Skeletal muscle tissue (tissue), 4 donors: Measurements from ENCODE around the gene EFCAB6. TPM values are rescaled to one million over a fixed set of nuclear protein-coding genes. Genes with fewer than 3 reads are reported as not detected.

Experiments used
- H3K27ac ChIP-seq: one replicate; pipeline ENCODE4 v1.7.0; 2013; ENCODE audit warnings: mild to moderate bottlenecking, low read depth, low read length, inconsistent platforms
- H3K27me3 ChIP-seq, 3 donors: one replicate each; pipeline ENCODE4 v1.7.0; 2013; ENCODE audit warnings: low read length in 3 of 3; ENCODE audit not compliant: control insufficient read depth in 3 of 3, insufficient read depth in 3 of 3
- H3K36me3 ChIP-seq, 3 donors: one replicate each; pipeline ENCODE4 v1.7.0; 2013; ENCODE audit warnings: low read length in 3 of 3; ENCODE audit not compliant: control insufficient read depth in 3 of 3, insufficient read depth in 3 of 3
- H3K4me1 ChIP-seq, 3 donors: one replicate each; pipeline ENCODE4 v1.7.0; 2013; ENCODE audit warnings: low read length in 3 of 3, mild to moderate bottlenecking in 3 of 3; ENCODE audit not compliant: control insufficient read depth in 3 of 3, insufficient read depth in 3 of 3
- H3K4me3 ChIP-seq, 3 donors: one replicate each; pipeline ENCODE4 v1.7.0; 2013; ENCODE audit warnings: low read length in 3 of 3
- H3K9ac ChIP-seq, 3 donors: one replicate each; pipeline ENCODE4 v1.7.0; 2013; ENCODE audit warnings: low read length in 3 of 3, mild to moderate bottlenecking in 3 of 3, moderate library complexity in 2 of 3, low read depth in 1 of 3
- H3K9me3 ChIP-seq, 3 donors: one replicate each; pipeline ENCODE4 v1.7.0; 2013; ENCODE audit warnings: low read length in 3 of 3; ENCODE audit not compliant: control insufficient read depth in 3 of 3
- total RNA-seq: library from RNA; depleted of rRNA; stranded (reverse); fragments of >200 nt; gene quantifications from one replicate; pipeline ENCODE4 v1.2.3, GENCODE V29; 2014
- donor health status: Osteomylitis.

EFCAB6 gene
- total RNA-seq, 1 donor from 2014 or later = 1.6 TPM

DNA sequence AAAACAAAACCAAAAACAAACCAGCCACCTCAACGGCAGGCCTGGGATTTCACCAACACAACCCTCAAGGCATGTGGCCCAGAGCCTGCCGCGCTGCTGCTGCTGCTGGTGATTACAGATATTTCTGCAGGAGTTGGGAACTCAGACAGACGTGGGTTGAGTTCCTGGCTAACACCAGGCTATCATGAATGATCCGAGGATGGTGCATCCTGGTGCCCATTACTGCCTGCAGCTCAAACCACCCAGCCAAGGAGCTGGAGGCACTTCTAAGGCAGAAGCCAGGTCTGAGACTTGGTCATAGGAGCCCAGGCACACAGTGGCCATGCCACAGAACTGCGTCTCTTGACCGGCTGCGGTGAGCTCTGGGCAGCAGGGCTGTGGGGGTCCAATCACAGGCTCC is 248.5 kb downstream of the EFCAB6 start:
- Histone ChIP-seq H3K4me1 (no peaks in the 10 kb centered on the region), H3K27ac (no peak overlapping the region), H3K27me3 (peaks cover 0 to 23% (median 18%) of the 10 kb centered on the region in 3 donors), H3K36me3 (no peaks in the 10 kb centered on the region), H3K9me3 (no peaks in the 10 kb centered on the region), H3K4me3 (no peak overlapping the region), H3K9ac (no peak overlapping the region)

DNA sequence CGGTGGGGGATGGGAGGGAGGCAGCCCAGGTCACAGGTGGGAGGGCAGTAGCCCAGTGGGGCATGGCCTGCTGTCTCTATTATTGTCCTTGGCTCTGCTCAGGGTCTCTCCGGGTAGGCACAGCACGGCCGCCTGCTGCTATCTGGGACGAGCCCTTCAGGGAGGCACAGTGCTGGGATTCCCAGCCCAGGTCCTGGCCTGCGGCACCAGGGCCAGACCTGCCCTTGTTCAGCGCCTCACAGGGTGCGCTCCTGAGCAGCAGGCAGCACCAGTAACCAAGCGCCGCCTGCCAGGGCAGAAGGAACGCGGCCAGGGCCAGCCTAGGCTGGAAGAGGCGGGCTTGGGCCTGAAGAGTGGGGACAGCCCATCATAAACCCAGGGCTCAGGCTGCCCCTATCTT is 249.3 kb downstream of the EFCAB6 start:
- Histone ChIP-seq H3K27me3 (peaks cover 0 to 18% (median 18%) of the 10 kb centered on the region in 3 donors), H3K9me3 (no peaks in the 10 kb centered on the region), H3K27ac (no peak overlapping the region), H3K4me3 (no peak overlapping the region), H3K4me1 (no peaks in the 10 kb centered on the region), H3K36me3 (no peaks in the 10 kb centered on the region), H3K9ac (no peak overlapping the region)

DNA sequence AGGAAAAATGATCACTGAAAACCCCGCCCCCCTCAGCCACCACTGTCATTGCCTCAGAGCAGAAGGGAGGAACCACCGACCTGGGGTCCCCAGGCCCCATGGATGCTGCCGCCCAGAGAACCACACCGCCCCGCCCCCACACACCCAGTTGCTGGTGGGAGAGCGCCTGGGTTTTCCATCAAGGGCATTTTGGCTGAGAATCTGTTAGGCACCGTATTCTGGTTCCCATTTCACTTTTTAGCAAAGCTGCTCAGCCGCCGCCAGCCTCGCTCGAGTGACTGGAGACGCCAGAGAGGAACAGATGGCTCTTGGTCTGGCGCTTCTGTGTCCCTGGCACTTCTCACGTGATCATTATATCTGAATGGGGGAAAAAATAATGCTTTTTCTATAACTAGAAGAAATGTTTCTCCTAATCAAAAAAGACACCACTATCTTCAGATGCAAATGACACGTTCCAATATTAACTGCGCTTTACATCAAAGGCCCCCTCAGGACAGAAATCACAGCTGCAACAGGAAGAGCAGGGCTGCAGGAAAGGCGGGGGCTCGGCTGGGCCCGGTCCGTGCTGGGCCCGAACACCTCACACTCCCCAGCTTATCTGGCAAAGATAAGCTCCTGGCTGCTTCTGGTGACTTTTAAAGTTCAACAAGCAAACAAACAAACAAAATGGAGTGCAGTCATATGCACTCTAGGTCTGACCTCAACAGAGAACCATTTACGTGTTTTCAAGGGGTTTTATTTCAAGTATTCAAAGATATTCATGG is 250.5 kb downstream of the EFCAB6 start:
- no peaks in the 10 kb centered on the region for H3K36me3 ChIP-seq
- no peak overlapping the region for H3K27ac ChIP-seq
- H3K9ac ChIP-seq = no peak overlapping the region
- H3K4me3 ChIP-seq = no peak overlapping the region
- peaks cover 0 to 3% (median 0%) of the 10 kb centered on the region in 3 donors for H3K9me3 ChIP-seq
- peaks cover 3 to 14% (median 14%) of the 10 kb centered on the region in 3 donors for H3K27me3 ChIP-seq
- H3K4me1 ChIP-seq = no peaks in the 10 kb centered on the region

DNA sequence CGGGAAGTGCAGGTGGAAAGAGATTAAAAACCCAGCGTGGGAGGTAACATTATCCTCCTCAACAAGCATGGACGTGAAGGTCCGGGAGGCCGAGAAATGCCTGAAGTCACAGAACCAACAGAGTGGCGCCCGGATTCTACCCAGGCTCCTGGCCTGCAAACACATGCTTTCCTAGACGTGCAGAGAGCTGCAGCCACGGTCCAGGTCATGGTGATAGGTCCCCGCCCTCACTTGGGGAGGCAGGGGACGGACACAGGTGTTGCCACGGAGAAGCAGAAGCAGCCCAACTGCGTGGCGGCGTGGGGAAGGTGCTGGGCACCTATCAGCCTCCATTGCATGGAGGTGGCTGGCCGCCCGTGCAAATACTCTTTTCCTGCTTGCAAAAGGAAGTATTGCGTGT is 251.5 kb downstream of the EFCAB6 start:
- Histone ChIP-seq H3K36me3 (no peaks in the 10 kb centered on the region), H3K9ac (no peak overlapping the region), H3K27ac (no peak overlapping the region), H3K4me3 (no peak overlapping the region), H3K27me3 (peaks cover 3 to 14% (median 14%) of the 10 kb centered on the region in 3 donors), H3K9me3 (peaks cover 0 to 3% (median 0%) of the 10 kb centered on the region in 3 donors), H3K4me1 (no peaks in the 10 kb centered on the region)

DNA sequence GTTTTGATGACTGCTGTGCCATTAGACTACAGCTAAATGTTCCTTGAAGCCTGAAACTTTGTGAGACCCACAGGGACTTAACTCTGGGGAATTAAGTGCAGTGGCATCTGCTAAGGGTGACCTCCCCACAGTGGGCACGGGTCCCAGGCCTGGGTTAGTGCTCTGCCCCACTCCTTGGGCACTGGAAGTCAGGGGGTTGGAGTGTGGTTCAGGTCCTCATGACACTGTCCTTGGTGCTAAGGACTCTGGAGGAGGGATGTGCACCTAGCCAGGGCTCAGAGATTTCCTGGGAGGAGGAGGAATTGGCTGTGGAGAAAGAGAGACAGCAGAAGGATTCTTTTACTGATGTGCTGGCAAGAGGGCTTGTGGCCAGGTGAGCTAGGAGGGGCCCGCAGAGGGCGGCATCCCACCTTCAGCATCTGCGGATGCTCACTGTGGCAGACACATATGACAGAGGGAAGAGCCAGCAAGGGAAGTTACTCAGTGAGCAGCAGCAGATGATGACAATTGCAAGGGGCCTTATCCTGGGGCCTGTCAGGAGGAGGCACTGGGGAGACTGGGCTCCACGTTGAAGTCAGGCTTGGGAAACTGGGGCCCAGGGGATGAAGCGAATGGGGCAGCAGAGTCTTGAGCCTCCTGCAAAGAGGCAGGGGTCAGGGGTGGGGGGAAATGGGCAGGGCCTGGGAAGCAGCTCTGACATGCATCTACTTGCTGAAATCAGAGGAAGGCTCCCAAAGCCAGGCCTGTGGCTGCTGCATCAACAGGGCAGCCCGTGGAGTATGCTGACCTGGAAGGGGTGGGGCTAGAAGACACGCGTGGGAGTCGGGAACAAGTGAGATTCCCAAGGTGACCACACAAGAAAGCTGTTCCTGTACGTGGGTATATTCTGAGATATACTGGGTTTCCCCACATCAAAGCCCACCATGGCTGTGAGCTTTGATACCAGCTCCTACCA is 256.3 kb downstream of the EFCAB6 start:
- no peak overlapping the region for H3K4me3 ChIP-seq
- H3K27ac ChIP-seq = no peak overlapping the region
- H3K4me1 ChIP-seq = no peaks in the 10 kb centered on the region
- H3K9ac ChIP-seq = no peak overlapping the region
- H3K36me3 ChIP-seq = no peaks in the 10 kb centered on the region
- H3K27me3 ChIP-seq = peaks cover 3 to 14% (median 12%) of the 10 kb centered on the region in 3 donors
- peaks cover 0 to 5% (median 0%) of the 10 kb centered on the region in 3 donors for H3K9me3 ChIP-seq

DNA sequence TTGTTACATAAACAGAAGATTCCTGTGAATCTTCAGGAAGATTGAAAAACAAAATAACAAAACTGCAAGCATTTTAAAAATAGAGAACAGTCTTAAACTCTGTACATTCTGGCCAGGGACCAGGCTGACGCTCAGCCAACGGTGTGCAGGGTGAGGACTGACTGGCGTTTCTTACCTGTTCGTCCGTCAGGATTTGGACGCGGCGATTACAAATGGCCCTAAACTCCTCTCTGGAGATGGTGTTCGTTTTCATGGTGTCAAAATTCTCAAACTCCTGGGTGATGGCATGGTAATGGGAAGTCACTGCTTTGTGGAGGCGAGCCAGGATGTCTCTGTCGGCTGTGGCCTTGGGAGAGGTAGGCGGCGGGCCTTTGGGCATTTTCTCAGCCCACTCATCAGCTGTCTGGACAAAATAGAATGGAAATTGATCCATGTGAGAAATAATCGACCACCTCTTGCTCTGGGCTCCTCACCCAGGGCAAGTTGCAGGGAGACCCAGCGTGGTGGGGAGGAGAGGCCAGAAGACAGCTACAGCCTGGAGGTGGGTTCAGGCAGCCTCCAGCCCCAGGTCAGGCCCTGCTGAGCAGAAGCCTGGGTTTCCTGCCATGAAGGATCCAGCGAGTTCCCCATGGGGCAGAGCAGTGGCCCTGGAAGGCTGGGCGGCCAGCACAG is 257.3 kb downstream of the EFCAB6 start:
- H3K36me3 ChIP-seq = no peaks in the 10 kb centered on the region
- peaks cover 3 to 9% (median 6%) of the 10 kb centered on the region in 3 donors for H3K27me3 ChIP-seq
- H3K4me3 ChIP-seq = no peak overlapping the region
- H3K9ac ChIP-seq = no peak overlapping the region
- no peaks in the 10 kb centered on the region for H3K4me1 ChIP-seq
- H3K9me3 ChIP-seq = peaks cover 0 to 5% (median 0%) of the 10 kb centered on the region in 3 donors
- no peak overlapping the region for H3K27ac ChIP-seq

- Histone ChIP-seq H3K27me3 (peaks cover 3 to 9% (median 6%) of the 10 kb centered on the region in 3 donors), H3K27ac (no peak overlapping the region), H3K9me3 (peaks cover 0 to 5% (median 0%) of the 10 kb centered on the region in 3 donors), H3K4me1 (no peaks in the 10 kb centered on the region), H3K9ac (no peak overlapping the region), H3K4me3 (no peak overlapping the region), H3K36me3 (no peaks in the 10 kb centered on the region)
These were observed 257.9 kb downstream of the EFCAB6 start for GRCh38 chr22:43554259-43554636.

DNA sequence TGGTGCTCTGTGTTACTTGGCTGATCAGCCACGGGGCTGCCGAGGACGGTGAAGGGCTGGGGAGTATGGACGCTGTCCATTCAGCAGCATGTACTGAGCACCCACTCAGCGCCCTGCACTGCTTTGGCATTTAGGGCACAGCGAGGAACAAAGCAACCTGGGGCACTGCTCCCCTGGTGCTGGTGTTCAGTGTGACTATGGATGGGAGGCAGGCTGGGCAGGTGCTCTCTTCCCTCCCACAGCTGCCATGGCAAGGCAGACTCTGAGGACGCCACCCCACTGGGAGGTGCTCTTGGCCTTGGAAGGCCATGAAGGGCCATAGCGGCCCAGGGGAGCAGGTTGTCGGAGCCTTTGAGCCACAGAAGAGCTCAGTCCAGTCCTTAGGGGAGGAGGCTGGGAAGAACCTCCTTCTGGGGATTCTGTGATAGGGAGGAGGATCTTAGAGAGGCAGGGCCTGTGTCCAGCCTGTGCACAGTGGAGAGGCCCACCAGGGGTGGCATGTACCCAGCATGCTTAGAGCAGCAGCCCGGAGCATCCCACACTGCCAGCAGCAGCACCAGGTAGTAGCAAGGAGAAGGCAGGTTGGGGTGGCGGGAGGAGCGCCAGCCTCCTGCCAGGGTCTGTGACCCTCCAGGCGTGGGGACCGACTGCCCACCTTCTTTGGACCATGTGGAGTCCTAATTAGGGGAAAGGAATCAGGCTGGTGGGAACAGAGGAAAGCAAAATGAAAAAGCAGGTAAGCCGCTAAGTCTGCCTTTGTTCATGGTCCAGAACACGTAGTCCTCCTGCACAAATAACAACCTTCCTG is 258.4 kb downstream of the EFCAB6 start:
- peaks cover 0 to 5% (median 0%) of the 10 kb centered on the region in 3 donors for H3K9me3 ChIP-seq
- H3K4me1 ChIP-seq = no peaks in the 10 kb centered on the region
- H3K9ac ChIP-seq = no peak overlapping the region
- peaks cover 3 to 9% (median 6%) of the 10 kb centered on the region in 3 donors for H3K27me3 ChIP-seq
- H3K36me3 ChIP-seq = no peaks in the 10 kb centered on the region
- H3K4me3 ChIP-seq = no peak overlapping the region
- no peak overlapping the region for H3K27ac ChIP-seq

GRCh38 chr22:43550672-43551071 is 261.4 kb downstream of the EFCAB6 start:
- no peaks in the 10 kb centered on the region for H3K4me1 ChIP-seq
- H3K36me3 ChIP-seq = no peaks in the 10 kb centered on the region
- no peak overlapping the region for H3K9ac ChIP-seq
- H3K27me3 ChIP-seq = peaks cover 0 to 9% (median 6%) of the 10 kb centered on the region in 3 donors
- H3K4me3 ChIP-seq = no peak overlapping the region
- H3K9me3 ChIP-seq = peaks cover 0 to 2% (median 0%) of the 10 kb centered on the region in 3 donors
- H3K27ac ChIP-seq = no peak overlapping the region
